ENCODE measurements around the gene RPUSD2.

- no peak for TF ChIP-seq POLR2A (IDR thresholded peaks at IDR 0.05)
- no peak for TF ChIP-seq CTCF (IDR thresholded peaks at IDR 0.05)
Measured at GRCh38 chr15:40578892-40579291, 9.8 kb downstream of the RPUSD2 start.
